GM12878 (cell line): ENCODE measurements around the gene SWT1. TPM values are rescaled to one million over a fixed set of nuclear protein-coding genes. Genes with fewer than 3 reads are reported as not detected.

Experiments
- ATAC-seq: fragments of 200-7000 bp; cut with Tn5 transposase; 3 replicates; pipeline ENCODE4 v1.9.1; 2020; ENCODE audit warnings: mild to moderate bottlenecking, moderate library complexity
- BruUV-seq: library from RNA; stranded (reverse); fragments of 400-500 nt; replicated peaks from 2 replicates; lab custom pipeline; 2021; lab: Mats Ljungman, UMichigan
- CTCF ChIA-PET: fragments of 300-600 bp; sonication (Branson Sonifier 250); formaldehyde crosslinking; extraction: SDS; loops from one replicate; lab custom pipeline; 2021; ENCODE audit warnings: inconsistent platforms; lab: Yijun Ruan, JAX
- POLR2A ChIA-PET: fragments of 350-600 bp; formaldehyde crosslinking; extraction: SDS; loops from one replicate; lab custom pipeline; 2021; ENCODE audit warnings: inconsistent platforms; lab: Charles Lee
- RAD21 ChIA-PET: fragments of 300-600 bp; sonication (Branson Sonifier 250); formaldehyde crosslinking; loops from one replicate; lab custom pipeline; 2023; ENCODE audit warnings: antibody characterized with exemption; ENCODE audit not compliant: unreplicated experiment; lab: Charles Lee
- SMC1A ChIA-PET: fragments of 300-600 bp; sonication (Branson Sonifier 250); formaldehyde crosslinking; loops from one replicate; lab custom pipeline; 2023; ENCODE audit not compliant: unreplicated experiment, uncharacterized antibody; lab: Charles Lee
- DNase-seq: peaks from one replicate; pipeline ENCODE4 v3.0.0-alpha.2; 2011; ENCODE audit warnings: low read depth, low spot score
- FAIRE-seq: peaks from 3 replicates; lab custom pipeline; 2011; peaks lifted over from hg19 to GRCh38; lab: Jason Lieb, UNC
- H2AFZ ChIP-seq: 2 replicates; pipeline ENCODE4 v1.6.0; 2011; ENCODE audit warnings: low read depth, low read length, control low read depth; ENCODE audit not compliant: control insufficient read depth
- H3K27ac ChIP-seq: 2 replicates; pipeline ENCODE4 v1.5.1; 2011; ENCODE audit warnings: control low read depth; ENCODE audit not compliant: control insufficient read depth, insufficient read depth
- H3K27me3 ChIP-seq, 2 experiments: replicated peaks in 1 of 2; 2 replicates each; pipeline versions ENCODE4 v1.6.0 to v1.6.1; 2011; ENCODE audit warnings: low read length in 1 of 2; ENCODE audit not compliant: control insufficient read depth in 2 of 2, insufficient read depth in 2 of 2
- H3K36me3 ChIP-seq, 2 experiments: 2 replicates each; pipeline ENCODE4 v1.5.1; 2011; ENCODE audit warnings: low read length in 1 of 2; ENCODE audit not compliant: control insufficient read depth in 2 of 2, insufficient read depth in 2 of 2
- H3K4me1 ChIP-seq: 2 replicates; pipeline ENCODE4 v1.6.1; 2011; ENCODE audit warnings: mild to moderate bottlenecking, low read length, moderate library complexity, mixed read lengths; ENCODE audit not compliant: control insufficient read depth, insufficient read depth
- H3K4me2 ChIP-seq: 2 replicates; pipeline ENCODE4 v1.6.0; 2011; ENCODE audit warnings: control low read depth; ENCODE audit not compliant: control insufficient read depth, insufficient read depth
- H3K4me3 ChIP-seq: fragments of 200-600 bp; sonication (generic); 2 replicates; pipeline ENCODE4 v1.5.1; 2016
- H3K79me2 ChIP-seq: 2 replicates; pipeline ENCODE4 v1.6.0; 2011; ENCODE audit warnings: low read length; ENCODE audit not compliant: control insufficient read depth, insufficient read depth
- H3K9ac ChIP-seq: 2 replicates; pipeline ENCODE4 v1.8.0; 2011; ENCODE audit warnings: low read length, control low read depth, mixed read lengths; ENCODE audit not compliant: control insufficient read depth, insufficient read depth
- H3K9me3 ChIP-seq: replicated peaks from 3 replicates; pipeline ENCODE4 v1.5.1; 2011; ENCODE audit warnings: mild to moderate bottlenecking, low read length; ENCODE audit not compliant: control insufficient read depth, insufficient read depth
- H4K20me1 ChIP-seq: 2 replicates; pipeline ENCODE4 v1.6.0; 2011; ENCODE audit not compliant: control insufficient read depth, insufficient read depth
- ESRRA ChIP-seq: IDR thresholded peaks from 2 replicates; pipeline ENCODE4 v1.6.1; 2012; ENCODE audit warnings: mild to moderate bottlenecking, low read length, improper control_type of control experiment
- ETV6 ChIP-seq, 2 experiments: fragments of 450-650 bp in 1 of 2; IDR thresholded peaks in 1 of 2; conservative IDR thresholded peaks in 1 of 2; 2 replicates each; pipeline ENCODE4 v1.6.1; 2014; ENCODE audit warnings: antibody characterized with exemption in 1 of 2, borderline replicate concordance in 1 of 2, low read depth in 1 of 2, mild to moderate bottlenecking in 1 of 2, moderate library complexity in 1 of 2
- POLR2A ChIP-seq: IDR thresholded peaks from 2 replicates; pipeline ENCODE4 v1.6.1; 2011; ENCODE audit warnings: low read depth, mild to moderate bottlenecking, low read length
- SMAD1 ChIP-seq: fragments of 450-650 bp; IDR thresholded peaks from 2 replicates; pipeline ENCODE4 v1.6.1; 2018; ENCODE audit warnings: mild to moderate bottlenecking, low read depth; ENCODE audit not compliant: partially characterized antibody
- WGBS: methylation state at CpG from one replicate; pipeline ENCODE4 v1.1.6; 2016; ENCODE audit warnings: low lambda C conversion rate; ENCODE audit not compliant: insufficient replicate concordance, insufficient coverage; ENCODE audit errors: missing lambda C conversion rate; 5-methylcytosine and 5-hydroxymethylcytosine counted together
- in situ Hi-C: fragments of 300-500 bp; cut with MboI; formaldehyde crosslinking; loops from 9 replicates; pipeline ENCODE4 v1.14.3; 2018; ENCODE audit warnings: mixed read lengths
- intact Hi-C: fragments of 100-400 bp; cut with micrococcal nuclease; formaldehyde crosslinking; loops from one replicate; pipeline ENCODE4 v1.14.2; 2022; ENCODE audit not compliant: unreplicated experiment
- polyA plus RNA-seq, 11 experiments: library from polyadenylated mRNA; depleted of rRNA in 4 of 11; unstranded in 6 of 11; stranded (reverse) in 5 of 11; fragments of >200 nt; fragmentation: Nextera tagmentation in 4 of 11; fragmentation: Illumina TruSeq in 1 of 11; extraction: Ambion mirVana in 4 of 11; extraction: Trizol in 1 of 11; gene quantifications; 1 replicate in 1 of 11; 2 replicates in 10 of 11; pipeline versions ENCODE4 v1.2.1 to v1.2.3, GENCODE V29; 2011 to 2016; ENCODE audit warnings: inconsistent platforms in 2 of 11, missing spikeins in 2 of 11, low read depth in 1 of 11
- total RNA-seq, 4 experiments: library from RNA; depleted of rRNA in 3 of 4; stranded (reverse); fragments of >200 nt in 3 of 4; fragmentation: Illumina TruSeq in 1 of 4; extraction: Trizol in 1 of 4; gene quantifications; 2 replicates each; pipeline versions ENCODE4 v1.2.1 to v1.2.3, GENCODE V29; 2013 to 2021
- TF ChIP-seq, protein P1 (sequence below): fragments of 450-650 bp; IDR thresholded peaks from 2 replicates; pipeline ENCODE4 v1.6.1; 2017; ENCODE audit warnings: borderline replicate concordance

SWT1 gene
- total and polyA plus RNA-seq, 10 of the 15 experiments (the other 5 are each of a cell fraction or from before 2014, with no cell fraction given) = 1.0 to 4.2 (median 2.6) TPM

DNA sequence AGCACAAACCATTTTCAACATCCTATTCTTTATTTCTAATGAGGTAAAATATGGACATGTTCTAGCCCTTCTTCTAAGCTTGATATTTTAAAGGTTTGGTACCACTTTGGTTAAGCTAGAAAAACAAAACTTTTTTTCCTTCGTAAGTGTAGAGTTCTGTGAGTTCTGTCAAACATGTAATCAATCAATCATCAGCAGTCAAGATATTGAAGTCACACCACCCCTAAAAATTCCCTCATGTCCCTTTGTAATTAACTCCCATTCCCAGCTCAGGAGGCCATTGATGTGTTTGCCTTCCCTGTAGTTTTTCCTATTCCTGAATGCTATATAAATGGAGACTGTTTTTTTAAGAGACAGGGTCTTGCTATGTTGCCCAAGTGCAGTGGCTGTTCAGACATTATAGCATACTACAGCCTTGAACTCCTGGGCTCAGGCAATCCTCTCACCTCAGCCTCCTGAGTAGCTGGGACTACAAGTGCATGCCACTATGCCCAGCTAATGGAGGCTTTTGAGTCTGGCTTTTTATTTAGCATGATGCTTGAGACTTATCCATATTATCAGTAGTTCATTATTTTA lies 137.1 kb downstream of the SWT1 start:
- WGBS = 87% methylated on average over 1 of the region's 1 CpG
- H3K27me3 ChIP-seq = no peaks in the 10 kb centered on the region
- H3K79me2 ChIP-seq = no peaks in the 10 kb centered on the region
- no peak overlapping the region for H2AFZ ChIP-seq
- H4K20me1 ChIP-seq = no peaks in the 10 kb centered on the region
- H3K4me3 ChIP-seq = no peak overlapping the region
- no peak for FAIRE-seq
- H3K4me1 ChIP-seq = no peaks in the 10 kb centered on the region
- H3K4me2 ChIP-seq = no peak overlapping the region
- intact Hi-C loops = no loop called here
- no peak overlapping the region for H3K27ac ChIP-seq
- H3K9ac ChIP-seq = no peak overlapping the region
- ATAC-seq = no peak
- ChIA-PET POLR2A (interaction anchor here (1.8 kb wide), 1 partner anchor 23 kb away, joined by 8 read pairs; the partner anchor contains the start of gene IVNS1ABP), RAD21 (no interaction called here), SMC1A (interaction anchor here (0.7 to 1.6 kb wide), 3 partner anchors 20 to 387 kb away, joined by 3 to 7 read pairs (median 3); no protein-coding TSS in a partner anchor), CTCF (interaction anchor here (1.0 to 3.3 kb wide), 3 partner anchors 56 to 302 kb away, joined by 3 to 13 read pairs (median 3); no protein-coding TSS in a partner anchor)
- H3K9me3 ChIP-seq = no peaks in the 10 kb centered on the region
- peaks cover 0 to 22% of the 10 kb centered on the region in 2 experiments; a peak in 2 of 4 replicates for H3K36me3 ChIP-seq
- DNase-seq = no peak
- no TSS peak for BruUV-seq
- TF ChIP-seq ETV6 (conservative IDR thresholded peaks at IDR 0.05 in 1 of 2, IDR thresholded peaks at IDR 0.05 in 1 of 2; ENCODE audit: borderline replicate concordance in 1 of 2, low read depth in 1 of 2) (no peak), POLR2A (0 out of 2 replicates have a peak, but pooled peaks have one; percentile 15), ESRRA (no peak), SMAD1 (no peak)
- TF ChIP-seq, protein P1, sequence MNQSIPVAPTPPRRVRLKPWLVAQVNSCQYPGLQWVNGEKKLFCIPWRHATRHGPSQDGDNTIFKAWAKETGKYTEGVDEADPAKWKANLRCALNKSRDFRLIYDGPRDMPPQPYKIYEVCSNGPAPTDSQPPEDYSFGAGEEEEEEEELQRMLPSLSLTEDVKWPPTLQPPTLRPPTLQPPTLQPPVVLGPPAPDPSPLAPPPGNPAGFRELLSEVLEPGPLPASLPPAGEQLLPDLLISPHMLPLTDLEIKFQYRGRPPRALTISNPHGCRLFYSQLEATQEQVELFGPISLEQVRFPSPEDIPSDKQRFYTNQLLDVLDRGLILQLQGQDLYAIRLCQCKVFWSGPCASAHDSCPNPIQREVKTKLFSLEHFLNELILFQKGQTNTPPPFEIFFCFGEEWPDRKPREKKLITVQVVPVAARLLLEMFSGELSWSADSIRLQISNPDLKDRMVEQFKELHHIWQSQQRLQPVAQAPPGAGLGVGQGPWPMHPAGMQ = no peak
- in situ Hi-C loops = no loop called here
